ENCODE measurements around the gene BCL2L13. TPM values are rescaled to one million over a fixed set of nuclear protein-coding genes. Genes with fewer than 3 reads are reported as not detected.

The BCL2L13 gene
- total RNA-seq, 1 experiment from 2014 or later: 26.0 TPM

GRCh38 chr22:17717708-17718107 is 79.2 kb downstream of the BCL2L13 start:
- no peaks in the 10 kb centered on the region for H3K27me3 Mint-ChIP-seq (ENCODE audit: low read depth)
- H3K4me1 Mint-ChIP-seq: peaks cover under 1% of the 10 kb centered on the region in 2 experiments; a peak in 3 of 4 replicates
- H4K91ac ChIP-seq (ENCODE audit: insufficient read length, low read depth, low read length): no peak overlapping the region
- H3K18ac ChIP-seq (ENCODE audit: insufficient read length, low read depth, low read length): no peak overlapping the region
- no peak overlapping the region; a peak in 1 of 7 replicates for H3K27ac Mint-ChIP-seq
- no peaks in the 10 kb centered on the region for H3K4me1 ChIP-seq (ENCODE audit: insufficient read depth, low read length)
- H2AFZ ChIP-seq (ENCODE audit: low read length): no peak overlapping the region
- no peaks in the 10 kb centered on the region for H3K27me3 ChIP-seq (ENCODE audit: insufficient read depth, low read length)
- no peak overlapping the region for H3K56ac ChIP-seq (ENCODE audit: insufficient read length, low read depth, low read length)
- H3K79me1 ChIP-seq (ENCODE audit: insufficient read depth, low read depth, low read length, poor library complexity, severe bottlenecking): no peaks in the 10 kb centered on the region
- H3K23ac ChIP-seq (ENCODE audit: insufficient read length, low read depth, low read length): no peak overlapping the region
- no peak overlapping the region for H3K4me3 Mint-ChIP-seq
- H2BK15ac ChIP-seq (ENCODE audit: low read depth, low read length): no peak overlapping the region
- no peak overlapping the region for H4K8ac ChIP-seq (replicated peaks; ENCODE audit: insufficient read length, low read depth, low read length)
- H3K14ac ChIP-seq (ENCODE audit: insufficient read depth, low read length): no peak overlapping the region
- no peak overlapping the region for H3K4me2 ChIP-seq (ENCODE audit: insufficient read depth, insufficient read length, low read length)
- no peaks in the 10 kb centered on the region for H3K23me2 ChIP-seq (ENCODE audit: insufficient read length, low read depth, low read length, poor library complexity, severe bottlenecking)
- TF ChIP-seq CTCF (conservative IDR thresholded peaks at IDR 0.05): no peak
- H3T11ph ChIP-seq (ENCODE audit: low read length): no peak overlapping the region
- H3K36me3 Mint-ChIP-seq (ENCODE audit: insufficient read depth in 1 of 3, low read depth in 3 of 3): no peaks in the 10 kb centered on the region
- no peak overlapping the region for H2AK5ac ChIP-seq (ENCODE audit: insufficient read length, low read length)
- no peaks in the 10 kb centered on the region for H3K9me3 Mint-ChIP-seq
- H4K5ac ChIP-seq (ENCODE audit: insufficient read length, low read depth, low read length): no peak overlapping the region
- H3K9ac ChIP-seq (ENCODE audit: extremely low read depth, insufficient read length, low read length): no peak overlapping the region
- H3K4ac ChIP-seq (ENCODE audit: low read depth, low read length): no peak overlapping the region
- no peaks in the 10 kb centered on the region for H4K20me1 ChIP-seq (ENCODE audit: control insufficient read depth, insufficient read depth, insufficient read length)
- no peak overlapping the region for H3K27ac ChIP-seq (ENCODE audit: insufficient read length, low read depth, low read length)
- WGBS (ENCODE audit: extremely low coverage, insufficient read length, low lambda C conversion rate): no CpG with 5 or more reads among the region's 4 CpGs
- no peaks in the 10 kb centered on the region for H3K9me3 ChIP-seq (ENCODE audit: control insufficient read depth, low read depth, low read length)
- no peak overlapping the region for H2BK12ac ChIP-seq (ENCODE audit: insufficient read length, low read depth, low read length)
- H2BK20ac ChIP-seq (ENCODE audit: low read depth, low read length, poor library complexity, severe bottlenecking): no peak overlapping the region
- H3K79me2 ChIP-seq (ENCODE audit: insufficient read depth, low read length): no peaks in the 10 kb centered on the region
- DNase-seq: no peak
- no peak overlapping the region for H2BK120ac ChIP-seq (ENCODE audit: low read depth, low read length, poor library complexity, severe bottlenecking)
- H2BK5ac ChIP-seq (ENCODE audit: insufficient read length, low read length): no peak overlapping the region
